Daoy (cell line): ENCODE data around the gene FAM174B. TPM values are rescaled to one million over a fixed set of nuclear protein-coding genes. Genes with fewer than 3 reads are reported as not detected.

ENCODE experiments used
- DNase-seq: peaks from one replicate; pipeline ENCODE4 v3.0.0-alpha.2; 2015; ENCODE audit warnings: low read depth
- total RNA-seq: library from RNA; depleted of rRNA; stranded (reverse); fragments of >200 nt; shearing (Covaris generic); gene quantifications from 2 replicates; pipeline ENCODE4 v1.2.3, GENCODE V29; 2014

The FAM174B gene
- total RNA-seq, 1 experiment from 2014 or later = 3.4 TPM

- DNase-seq = no peak
These were observed 8.8 kb upstream of the FAM174B start for GRCh38 chr15:92664178-92664900.

GRCh38 chr15:92663250-92663951 lies 7.8 kb upstream of the FAM174B start:
- no peak for DNase-seq

- no peak for DNase-seq
These were observed 7.2 kb upstream of the FAM174B start for GRCh38 chr15:92662762-92663161.

DNA sequence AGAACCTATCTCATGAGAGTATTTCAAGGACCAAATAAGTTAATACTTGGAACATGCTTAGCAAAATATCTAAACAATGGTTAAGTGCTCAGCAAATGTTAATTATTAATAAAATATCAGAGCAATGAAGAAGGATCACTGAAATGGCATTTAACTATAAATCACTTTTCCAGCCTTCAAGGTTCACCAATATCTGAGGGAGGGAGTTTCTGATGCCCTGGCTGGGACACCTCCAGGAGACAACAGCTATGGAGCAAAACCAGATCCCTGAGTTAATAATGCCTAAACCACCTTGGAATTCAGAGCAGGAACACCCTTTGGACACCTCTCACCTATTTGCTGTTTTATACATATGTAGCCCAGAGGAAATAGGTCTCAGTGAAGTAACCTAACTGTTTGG lies 6.4 kb upstream of the FAM174B start:
- no peak for DNase-seq

GRCh38 chr15:92661069-92661468 lies 5.5 kb upstream of the FAM174B start:
- no peak for DNase-seq

DNA sequence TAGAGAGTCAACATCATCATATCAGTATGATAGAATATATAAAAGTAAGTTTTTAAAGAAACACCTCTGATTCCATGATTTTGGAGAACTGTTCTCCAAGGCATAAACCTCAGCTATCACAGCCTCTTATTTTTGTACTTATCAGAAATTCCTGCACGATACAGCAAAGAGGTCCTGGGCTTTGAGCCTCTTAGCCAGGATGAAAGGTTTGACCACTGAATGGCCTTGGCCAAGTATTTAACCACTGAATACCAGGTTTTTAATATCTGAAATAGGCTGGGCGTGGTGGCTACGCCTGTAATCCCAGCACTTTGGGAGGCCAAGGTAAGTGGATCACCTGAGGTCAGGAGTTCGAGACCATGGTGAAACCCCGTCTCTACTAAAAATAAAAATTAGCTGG lies 1.9 kb upstream of the FAM174B start:
- DNase-seq = no peak

DNA sequence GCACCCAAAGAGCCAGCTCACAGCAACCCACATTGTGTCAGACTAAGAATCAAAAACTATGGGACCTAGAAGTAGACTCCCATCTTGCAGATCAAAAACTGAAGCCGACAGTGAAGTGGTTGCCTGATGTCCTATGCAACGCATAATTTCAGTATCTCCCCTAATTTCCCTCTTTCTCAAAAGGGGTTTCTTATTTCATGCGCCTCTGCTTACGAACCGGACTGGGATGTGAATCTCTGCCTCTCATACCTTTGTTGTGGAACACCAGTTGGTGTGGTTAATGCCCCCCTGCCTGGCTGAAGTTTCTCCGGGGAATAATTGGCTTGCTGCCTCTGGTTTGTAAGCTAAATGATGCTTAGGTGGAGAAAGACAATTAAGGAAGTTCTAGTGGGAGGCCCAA lies 514 bp upstream of the FAM174B start:
- no peak for DNase-seq

GRCh38 chr15:92654662-92655061 lies 913 bp downstream of the FAM174B start:
- DNase-seq = no peak

- peak; percentile 30 for DNase-seq
These were observed 1.6 kb downstream of the FAM174B start for GRCh38 chr15:92653836-92654539.

GRCh38 chr15:92653366-92653765 lies 2.2 kb downstream of the FAM174B start:
- no peak for DNase-seq

DNA sequence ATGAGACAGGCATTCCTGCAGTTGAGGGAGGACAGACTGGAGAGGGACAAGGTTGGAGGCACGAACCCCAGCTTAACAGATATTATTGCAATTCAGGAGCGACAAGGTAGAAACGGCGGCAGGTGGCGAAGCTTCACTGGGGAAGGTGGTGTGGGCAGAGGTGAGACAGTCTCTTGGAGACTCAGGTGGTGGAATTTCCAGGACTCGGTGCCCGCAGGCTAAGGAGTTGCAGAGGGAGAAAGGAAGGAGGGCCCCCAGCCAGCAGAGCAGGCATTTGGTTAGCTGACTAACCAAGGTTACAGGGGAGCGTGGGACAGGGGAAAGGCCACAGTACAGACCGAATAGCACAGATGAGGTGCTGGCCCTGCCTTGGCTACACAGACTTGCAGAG lies 3.0 kb downstream of the FAM174B start:
- no peak for DNase-seq

DNA sequence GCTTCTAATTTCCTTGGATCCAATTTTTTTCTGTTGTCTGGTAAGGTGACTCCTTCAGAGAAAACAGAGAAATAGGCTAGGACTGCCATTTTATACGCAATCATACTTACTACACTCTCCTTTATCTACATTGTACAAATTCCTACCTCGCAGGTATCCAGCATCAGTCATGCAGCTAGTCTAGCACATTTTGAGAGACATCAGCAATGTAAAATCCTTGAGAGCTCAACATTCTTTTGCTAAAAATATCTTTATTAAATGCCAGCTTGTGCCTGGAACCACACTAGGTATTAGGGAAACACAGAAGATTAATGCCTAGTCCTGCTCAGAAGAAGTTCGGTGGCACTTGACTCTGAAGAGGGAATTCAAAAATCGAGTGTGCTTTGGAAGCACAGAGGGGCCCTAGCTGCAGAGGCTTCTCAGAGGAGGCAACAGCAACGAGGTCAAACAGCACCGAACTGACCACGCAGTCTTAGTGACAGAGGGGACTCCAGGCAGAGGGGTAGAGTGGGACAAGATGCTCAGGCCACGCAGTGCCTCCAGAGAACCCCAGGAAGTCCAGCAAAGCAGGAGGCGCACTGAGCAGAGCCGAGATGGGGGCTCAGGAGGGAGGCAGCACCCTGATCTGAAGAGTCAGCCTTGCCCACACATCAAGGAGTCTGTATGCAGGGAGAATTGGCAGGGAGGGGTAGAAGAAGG lies 3.5 kb downstream of the FAM174B start:
- DNase-seq = no peak

DNA sequence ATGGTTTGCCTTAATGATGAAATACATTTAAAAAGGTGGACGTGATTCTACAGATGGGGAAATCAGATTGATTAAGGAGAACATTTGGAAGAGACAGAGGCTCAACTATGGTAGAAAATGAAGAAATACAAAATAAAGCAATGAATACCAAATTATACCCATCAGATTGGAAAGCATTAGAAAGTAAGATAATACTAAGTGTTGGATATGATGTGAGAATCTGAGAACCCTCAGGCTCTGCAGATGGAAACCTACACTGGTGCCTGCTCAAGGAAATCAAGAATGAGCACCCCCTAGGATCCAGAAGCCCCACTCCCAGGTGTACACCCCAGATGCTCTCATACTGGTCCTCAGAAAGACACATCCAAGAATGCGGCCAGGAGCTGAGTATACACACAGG lies 4.6 kb downstream of the FAM174B start:
- no peak for DNase-seq

GRCh38 chr15:92650256-92650655 lies 5.3 kb downstream of the FAM174B start:
- DNase-seq = no peak

- DNase-seq = no peak
These were observed 7.2 kb downstream of the FAM174B start for GRCh38 chr15:92648190-92648875.

GRCh38 chr15:92647467-92648163 lies 8.0 kb downstream of the FAM174B start:
- no peak for DNase-seq

GRCh38 chr15:92646216-92646615 lies 9.4 kb downstream of the FAM174B start:
- DNase-seq = no peak

GRCh38 chr15:92645731-92646130 lies 9.8 kb downstream of the FAM174B start:
- no peak for DNase-seq

DNA sequence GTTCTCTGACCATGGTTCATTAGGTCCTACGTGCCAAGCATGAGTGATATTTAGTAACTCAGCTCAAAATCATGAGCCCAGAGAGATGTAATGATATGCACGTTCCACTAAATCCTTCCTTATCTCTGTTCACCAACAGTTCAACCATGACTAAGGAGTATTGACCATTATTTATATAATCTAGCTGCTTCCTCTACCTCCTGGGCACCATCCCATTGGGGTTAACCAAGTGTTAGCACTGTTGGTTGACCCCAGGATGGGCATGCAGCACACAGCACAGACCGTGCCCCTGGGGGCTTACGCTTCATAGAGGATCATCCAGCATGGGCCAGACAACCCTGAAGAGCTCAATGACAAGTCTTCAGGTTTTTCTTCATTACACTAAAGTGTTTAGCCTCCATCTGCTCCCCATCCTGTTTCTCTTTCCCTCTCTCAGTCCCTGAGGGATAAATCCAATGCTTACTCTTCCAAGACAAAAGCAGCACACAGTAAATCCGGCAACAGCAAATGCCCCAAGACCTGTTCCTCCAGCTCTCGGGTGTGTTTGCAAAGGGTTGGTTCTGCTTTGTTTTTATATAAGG lies 10.4 kb downstream of the FAM174B start:
- no peak for DNase-seq
